Endothelial cell of umbilical vein (primary cell): Measurements from ENCODE around the gene CAMKMT. TPM values are rescaled to one million over a fixed set of nuclear protein-coding genes. Genes with fewer than 3 reads are reported as not detected.

Experiments
- BruUV-seq: library from RNA; stranded (reverse); fragments of 400-500 nt; replicated peaks from 2 replicates; lab custom pipeline; 2021; lab: Mats Ljungman, UMichigan
- CTCF ChIA-PET: fragments of 300-600, 350-600 bp; sonication (Branson Sonifier 250); formaldehyde crosslinking; loops from one replicate; lab custom pipeline; 2021; ENCODE audit warnings: antibody characterized with exemption, inconsistent platforms; lab: Charles Lee
- POLR2A ChIA-PET: fragments of 300-600, 350-600 bp; sonication (Branson Sonifier 250); formaldehyde crosslinking; loops from one replicate; lab custom pipeline; 2021; ENCODE audit warnings: antibody characterized with exemption, inconsistent platforms; lab: Charles Lee
- DNase-seq: peaks from one replicate; pipeline ENCODE4 v3.0.0-alpha.2; 2011; ENCODE audit warnings: low read depth, low spot score
- FAIRE-seq: peaks from 2 replicates; lab custom pipeline; 2011; peaks lifted over from hg19 to GRCh38; lab: Jason Lieb, UNC
- H2AFZ ChIP-seq: 2 replicates; pipeline ENCODE4 v1.6.0; 2012; ENCODE audit warnings: low read depth, low read length, control low read depth, inconsistent platforms
- H3K27ac ChIP-seq: 2 replicates; pipeline ENCODE4 v1.5.1; 2011; ENCODE audit warnings: low read depth, mild to moderate bottlenecking, control low read depth, low read length, moderate library complexity; ENCODE audit not compliant: insufficient read depth
- H3K27me3 ChIP-seq, 2 experiments: 2 replicates each; pipeline versions ENCODE4 v1.6.0 to v1.6.1; 2011; ENCODE audit warnings: low read length in 2 of 2, mixed read lengths in 1 of 2; ENCODE audit not compliant: control insufficient read depth in 2 of 2, insufficient read depth in 2 of 2
- H3K36me3 ChIP-seq, 2 experiments: 2 replicates in 1 of 2; 3 replicates in 1 of 2; pipeline ENCODE4 v1.5.1; 2011; ENCODE audit warnings: low read length in 2 of 2, mild to moderate bottlenecking in 1 of 2, moderate library complexity in 1 of 2; ENCODE audit not compliant: control insufficient read depth in 2 of 2, insufficient read depth in 2 of 2; ENCODE audit errors: extremely low read depth in 1 of 2
- H3K4me1 ChIP-seq: 3 replicates; pipeline ENCODE4 v1.5.1; 2011; ENCODE audit warnings: mild to moderate bottlenecking, low read length; ENCODE audit not compliant: control insufficient read depth, insufficient read depth; ENCODE audit errors: extremely low read depth
- H3K4me2 ChIP-seq: 2 replicates; pipeline ENCODE4 v1.6.1; 2011; ENCODE audit warnings: low read length, control low read depth, mixed read lengths; ENCODE audit not compliant: insufficient read depth
- H3K4me3 ChIP-seq, 3 experiments: fragments of 200-600 bp in 1 of 3; sonication (generic), shearing (Covaris generic) in 1 of 3; replicated peaks in 1 of 3; 2 replicates each; pipeline ENCODE4 v1.5.1; 2011 to 2016; ENCODE audit warnings: control low read depth in 3 of 3, low read length in 3 of 3, mild to moderate bottlenecking in 2 of 3, inconsistent platforms in 1 of 3, low read depth in 1 of 3, moderate library complexity in 1 of 3; ENCODE audit not compliant: insufficient read depth in 1 of 3
- H3K79me2 ChIP-seq: 2 replicates; pipeline ENCODE4 v1.6.0; 2012; ENCODE audit warnings: low read length, inconsistent platforms; ENCODE audit not compliant: control insufficient read depth, insufficient read depth
- H3K9ac ChIP-seq: replicated peaks from 2 replicates; pipeline ENCODE3; 2011; ENCODE audit warnings: low read length, control low read depth; ENCODE audit not compliant: insufficient read depth; ENCODE audit errors: extremely low read depth
- H3K9me1 ChIP-seq: replicated peaks from 3 replicates; pipeline ENCODE4 v1.6.0; 2011; ENCODE audit warnings: mild to moderate bottlenecking, low read length; ENCODE audit not compliant: control insufficient read depth, insufficient read depth; ENCODE audit errors: extremely low read depth
- H3K9me3 ChIP-seq: replicated peaks from 2 replicates; pipeline ENCODE4 v1.5.1; 2012; ENCODE audit warnings: low read length, inconsistent platforms; ENCODE audit not compliant: control insufficient read depth, insufficient read depth
- H4K20me1 ChIP-seq: replicated peaks from 2 replicates; pipeline ENCODE3; 2011; ENCODE audit warnings: mild to moderate bottlenecking, low read length; ENCODE audit not compliant: control insufficient read depth, insufficient read depth; ENCODE audit errors: extremely low read depth
- EZH2 ChIP-seq: IDR thresholded peaks from 2 replicates; pipeline ENCODE4 v1.6.1; 2012; ENCODE audit warnings: borderline replicate concordance, low read depth, mild to moderate bottlenecking, moderate library complexity, low read length, inconsistent platforms; ENCODE audit not compliant: severe bottlenecking
- FOS ChIP-seq: IDR thresholded peaks from 2 replicates; pipeline ENCODE4 v1.6.1; 2011; ENCODE audit warnings: mild to moderate bottlenecking, low read length, moderate library complexity, borderline replicate concordance; ENCODE audit not compliant: insufficient read depth
- GATA2 ChIP-seq: IDR thresholded peaks from 2 replicates; pipeline ENCODE4 v1.7.0; 2011; ENCODE audit warnings: low read depth, mild to moderate bottlenecking, moderate library complexity, mixed read lengths, low read length; ENCODE audit not compliant: insufficient read length, insufficient read depth
- JUN ChIP-seq: IDR thresholded peaks from 2 replicates; pipeline ENCODE4 v1.6.1; 2011; ENCODE audit warnings: borderline replicate concordance, low read depth; ENCODE audit not compliant: insufficient read length, insufficient read depth
- MYC ChIP-seq: IDR thresholded peaks from one replicate; pipeline ENCODE4 v1.6.1; 2011; ENCODE audit warnings: mild to moderate bottlenecking, low read depth, low read length
- POLR2A ChIP-seq: IDR thresholded peaks from 2 replicates; pipeline ENCODE4 v1.6.1; 2012; ENCODE audit warnings: low read depth, mild to moderate bottlenecking, control low read depth, low read length
- POLR2AphosphoS5 ChIP-seq: IDR thresholded peaks from 2 replicates; pipeline ENCODE4 v1.6.1; 2012; ENCODE audit warnings: low read depth, mild to moderate bottlenecking, control low read depth, low read length, moderate library complexity; ENCODE audit not compliant: insufficient read depth
- dilution Hi-C: fragments of 300-500 bp; cut with MboI; formaldehyde crosslinking; loops from one replicate; pipeline ENCODE4 v1.15.0; 2019; ENCODE audit warnings: low sequenced_read_pairs; ENCODE audit not compliant: extremely low pct_ligation_motif_present
- intact Hi-C: fragments of 100-400 bp; cut with micrococcal nuclease; formaldehyde crosslinking; loops from one replicate; pipeline ENCODE4 v1.10.0; 2022
- polyA plus RNA-seq, 4 experiments: library from polyadenylated mRNA; depleted of rRNA in 3 of 4; stranded (reverse) in 3 of 4; unstranded in 1 of 4; fragments of >200 nt; gene quantifications; 2 replicates each; pipeline versions ENCODE4 v1.2.1 to v1.2.3, GENCODE V29; 2011 to 2012; ENCODE audit warnings: missing spikeins in 1 of 4
- total RNA-seq: library from RNA; stranded (reverse); gene quantifications from 2 replicates; pipeline ENCODE4 v1.2.3, GENCODE V29; 2021
- TF ChIP-seq, protein P1 (sequence below), 2 donors: IDR thresholded peaks; 1 replicate in 1 of 2; 2 replicates in 1 of 2; pipeline ENCODE4 v1.5.1; 2011; ENCODE audit warnings: low read length in 2 of 2, mild to moderate bottlenecking in 2 of 2, moderate library complexity in 2 of 2, control low read depth in 1 of 2, inconsistent platforms in 1 of 2, low read depth in 1 of 2; ENCODE audit not compliant: insufficient read depth in 1 of 2; ENCODE audit errors: extremely low read depth in 1 of 2
- TF ChIP-seq, protein P2 (sequence below): IDR thresholded peaks from 2 replicates; pipeline ENCODE4 v1.6.1; 2011; ENCODE audit not compliant: insufficient read depth, insufficient read length

CAMKMT gene
- total and polyA plus RNA-seq, 2 donors (not counting 3 experiments of a cell fraction or from before 2014, with no cell fraction given) = 4.1 to 10.7 TPM

DNA sequence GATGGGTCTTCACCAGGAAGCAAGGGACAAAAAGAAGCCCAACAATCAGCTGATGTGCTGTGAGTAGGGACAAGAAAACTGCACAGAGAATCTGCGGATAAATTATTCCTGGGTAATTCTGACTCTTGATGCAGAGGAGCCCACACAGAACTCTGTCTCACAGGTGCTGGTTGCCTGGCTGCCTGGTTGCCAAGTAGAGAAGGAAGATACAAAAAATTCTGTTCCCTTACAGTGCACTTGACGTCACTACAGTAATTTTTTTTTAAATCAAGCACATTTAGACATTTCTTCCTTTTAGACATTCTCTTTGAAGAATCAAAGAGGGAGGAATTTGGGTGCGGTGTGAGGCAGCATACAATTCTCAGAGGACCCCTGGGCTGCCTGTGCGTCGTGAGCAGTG is 427.7 kb downstream of the CAMKMT start:
- no peak overlapping the region for H2AFZ ChIP-seq
- DNase-seq = no peak
- dilution Hi-C loops (no loop called here), intact Hi-C loops (no loop called here)
- no peaks in the 10 kb centered on the region for H3K4me1 ChIP-seq
- no TSS peak for BruUV-seq
- H3K4me3 ChIP-seq = no peak overlapping the region
- H3K4me2 ChIP-seq = no peak overlapping the region
- no peaks in the 10 kb centered on the region for H3K79me2 ChIP-seq
- FAIRE-seq = no peak
- no peaks in the 10 kb centered on the region for H3K9me1 ChIP-seq
- H3K36me3 ChIP-seq = no peaks in the 10 kb centered on the region
- ChIA-PET POLR2A (no interaction called here), CTCF (no interaction called here)
- no peak for TF ChIP-seq POLR2A
- TF ChIP-seq, protein P1, sequence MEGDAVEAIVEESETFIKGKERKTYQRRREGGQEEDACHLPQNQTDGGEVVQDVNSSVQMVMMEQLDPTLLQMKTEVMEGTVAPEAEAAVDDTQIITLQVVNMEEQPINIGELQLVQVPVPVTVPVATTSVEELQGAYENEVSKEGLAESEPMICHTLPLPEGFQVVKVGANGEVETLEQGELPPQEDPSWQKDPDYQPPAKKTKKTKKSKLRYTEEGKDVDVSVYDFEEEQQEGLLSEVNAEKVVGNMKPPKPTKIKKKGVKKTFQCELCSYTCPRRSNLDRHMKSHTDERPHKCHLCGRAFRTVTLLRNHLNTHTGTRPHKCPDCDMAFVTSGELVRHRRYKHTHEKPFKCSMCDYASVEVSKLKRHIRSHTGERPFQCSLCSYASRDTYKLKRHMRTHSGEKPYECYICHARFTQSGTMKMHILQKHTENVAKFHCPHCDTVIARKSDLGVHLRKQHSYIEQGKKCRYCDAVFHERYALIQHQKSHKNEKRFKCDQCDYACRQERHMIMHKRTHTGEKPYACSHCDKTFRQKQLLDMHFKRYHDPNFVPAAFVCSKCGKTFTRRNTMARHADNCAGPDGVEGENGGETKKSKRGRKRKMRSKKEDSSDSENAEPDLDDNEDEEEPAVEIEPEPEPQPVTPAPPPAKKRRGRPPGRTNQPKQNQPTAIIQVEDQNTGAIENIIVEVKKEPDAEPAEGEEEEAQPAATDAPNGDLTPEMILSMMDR (IDR thresholded peaks at IDR 0.05; ENCODE audit: extremely low read depth in 1 of 2, insufficient read depth in 1 of 2, low read depth in 1 of 2, low read length in 2 of 2) = no peak
- TF ChIP-seq MYC = no peak
- no peak for TF ChIP-seq JUN
- no peak for TF ChIP-seq POLR2AphosphoS5
- no peak for TF ChIP-seq EZH2
- no peak for TF ChIP-seq GATA2
- no peak for TF ChIP-seq FOS
- TF ChIP-seq, protein P2, sequence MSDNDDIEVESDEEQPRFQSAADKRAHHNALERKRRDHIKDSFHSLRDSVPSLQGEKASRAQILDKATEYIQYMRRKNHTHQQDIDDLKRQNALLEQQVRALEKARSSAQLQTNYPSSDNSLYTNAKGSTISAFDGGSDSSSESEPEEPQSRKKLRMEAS = no peak
- no peak overlapping the region for H3K27ac ChIP-seq
- no peaks in the 10 kb centered on the region for H3K9me3 ChIP-seq
- peaks cover 4% of the 10 kb centered on the region in 2 experiments for H3K27me3 ChIP-seq
- H4K20me1 ChIP-seq = no peaks in the 10 kb centered on the region
- no peak overlapping the region for H3K9ac ChIP-seq
